ENCODE data around the gene DAGLA. TPM values are rescaled to one million over a fixed set of nuclear protein-coding genes. Genes with fewer than 3 reads are reported as not detected.

The DAGLA gene
- total RNA-seq, 1 experiment from 2014 or later = 9.5 TPM

- no peak for TF ChIP-seq CTCF (IDR thresholded peaks at IDR 0.05; ENCODE audit: insufficient read depth in 1 of 2, low read depth in 1 of 2, low read length in 1 of 2, severe bottlenecking in 1 of 2, unreplicated experiment in 1 of 2)
- H3K4me1 ChIP-seq = peaks cover 25% of the 10 kb centered on the region
- Mint-ChIP-seq H3K4me3 (ENCODE audit: unreplicated experiment) (no peak overlapping the region), H3K9me3 (ENCODE audit: unreplicated experiment) (no peaks in the 10 kb centered on the region), H3K36me3 (ENCODE audit: insufficient read depth, unreplicated experiment) (peaks cover 14% of the 10 kb centered on the region), H3K27ac (ENCODE audit: unreplicated experiment) (no peak overlapping the region), H3K4me1 (ENCODE audit: low read depth, unreplicated experiment) (no peaks in the 10 kb centered on the region), H3K27me3 (ENCODE audit: insufficient read depth, unreplicated experiment) (no peaks in the 10 kb centered on the region)
- intact Hi-C loops (cut with micrococcal nuclease; ENCODE audit: unreplicated experiment) = no loop called here
- H3K36me3 ChIP-seq (ENCODE audit: control insufficient read depth, insufficient read depth, low read length) = no peaks in the 10 kb centered on the region; the same call in 1 of the 2 replicates
- no peak overlapping the region for H3K4me3 ChIP-seq (ENCODE audit: low read depth, low read length)
- ChIA-PET POLR2A (interaction anchor here (0.6 kb wide), 1 partner anchor 276 kb away, joined by 3 read pairs; no protein-coding TSS in a partner anchor), CTCF (interaction anchor here (1.0 kb wide), 1 partner anchor 12 kb away, joined by 3 read pairs; no protein-coding TSS in a partner anchor)
- BruUV-seq (replicated peaks) = no TSS peak
- no peaks in the 10 kb centered on the region for H3K9me3 ChIP-seq
- H3K27me3 ChIP-seq (replicated peaks; ENCODE audit: control insufficient read depth, insufficient read depth, low read length) = no peaks in the 10 kb centered on the region
- no peak for DNase-seq
Observed at GRCh38 chr11:61691380-61692156, 11.4 kb downstream of the DAGLA start.

- Histone ChIP-seq H3K9me3 (no peaks in the 10 kb centered on the region), H3K27me3 (replicated peaks; ENCODE audit: control insufficient read depth, insufficient read depth, low read length) (no peaks in the 10 kb centered on the region), H3K4me3 (ENCODE audit: low read depth, low read length) (no peak overlapping the region), H3K4me1 (peaks cover 46% of the 10 kb centered on the region), H3K36me3 (ENCODE audit: control insufficient read depth, insufficient read depth, low read length) (no peaks in the 10 kb centered on the region; the same call in 1 of the 2 replicates)
- no peak for TF ChIP-seq CTCF (IDR thresholded peaks at IDR 0.05; ENCODE audit: insufficient read depth in 1 of 2, low read depth in 1 of 2, low read length in 1 of 2, severe bottlenecking in 1 of 2, unreplicated experiment in 1 of 2)
- no peak overlapping the region for H3K4me3 Mint-ChIP-seq (ENCODE audit: unreplicated experiment)
- no peaks in the 10 kb centered on the region for H3K27me3 Mint-ChIP-seq (ENCODE audit: insufficient read depth, unreplicated experiment)
- ChIA-PET POLR2A (no interaction called here), CTCF (interaction anchor here (2.4 to 2.8 kb wide), 2 partner anchors 11 to 39 kb away, joined by 15 to 17 read pairs; no protein-coding TSS in a partner anchor)
- no peak for DNase-seq
- H3K27ac Mint-ChIP-seq (ENCODE audit: unreplicated experiment) = no peak overlapping the region
- peaks cover 14% of the 10 kb centered on the region for H3K36me3 Mint-ChIP-seq (ENCODE audit: insufficient read depth, unreplicated experiment)
- no peaks in the 10 kb centered on the region for H3K9me3 Mint-ChIP-seq (ENCODE audit: unreplicated experiment)
- intact Hi-C loops (cut with micrococcal nuclease; ENCODE audit: unreplicated experiment) = no loop called here
- peaks cover 12% of the 10 kb centered on the region for H3K4me1 Mint-ChIP-seq (ENCODE audit: low read depth, unreplicated experiment)
- BruUV-seq (replicated peaks) = no TSS peak
Observed at GRCh38 chr11:61693922-61694601, 13.9 kb downstream of the DAGLA start.

DNA sequence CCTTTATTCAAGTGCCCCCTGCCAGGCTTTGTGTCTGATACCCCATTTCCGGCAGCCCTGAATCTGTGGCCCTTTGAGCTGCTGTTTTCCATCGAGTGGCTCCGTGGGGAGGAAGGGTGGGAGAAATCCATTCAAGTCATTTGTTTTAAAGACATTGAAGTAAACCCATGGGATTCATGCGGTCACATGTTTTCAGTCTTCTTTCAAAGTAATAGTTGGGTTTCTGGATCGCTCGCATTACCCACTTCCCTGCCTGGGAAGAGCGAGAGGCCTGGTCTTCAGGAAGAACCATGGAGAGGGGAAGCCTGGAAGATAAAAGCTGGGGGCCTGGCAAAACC, 14.4 kb downstream of the DAGLA start:
- Mint-ChIP-seq H3K27ac (ENCODE audit: unreplicated experiment) (no peak overlapping the region), H3K36me3 (ENCODE audit: insufficient read depth, unreplicated experiment) (peaks cover 14% of the 10 kb centered on the region), H3K9me3 (ENCODE audit: unreplicated experiment) (no peaks in the 10 kb centered on the region), H3K4me3 (ENCODE audit: unreplicated experiment) (no peak overlapping the region), H3K4me1 (ENCODE audit: low read depth, unreplicated experiment) (peaks cover 16% of the 10 kb centered on the region), H3K27me3 (ENCODE audit: insufficient read depth, unreplicated experiment) (no peaks in the 10 kb centered on the region)
- Histone ChIP-seq H3K36me3 (ENCODE audit: control insufficient read depth, insufficient read depth, low read length) (no peaks in the 10 kb centered on the region; the same call in 1 of the 2 replicates), H3K4me1 (peaks cover 51% of the 10 kb centered on the region), H3K4me3 (ENCODE audit: low read depth, low read length) (no peak overlapping the region), H3K27me3 (replicated peaks; ENCODE audit: control insufficient read depth, insufficient read depth, low read length) (no peaks in the 10 kb centered on the region), H3K9me3 (no peaks in the 10 kb centered on the region)
- BruUV-seq (replicated peaks) = no TSS peak
- POLR2A ChIA-PET = interaction anchor here (1.4 kb wide), 1 partner anchor 28 kb away, joined by 5 read pairs; no protein-coding TSS in a partner anchor
- DNase-seq = no peak
- CTCF ChIA-PET = interaction anchor here (0.8 to 2.8 kb wide), 4 partner anchors 10 to 39 kb away, joined by 3 to 17 read pairs (median 12); no protein-coding TSS in a partner anchor
- no peak for TF ChIP-seq CTCF (IDR thresholded peaks at IDR 0.05; ENCODE audit: insufficient read depth in 1 of 2, low read depth in 1 of 2, low read length in 1 of 2, severe bottlenecking in 1 of 2, unreplicated experiment in 1 of 2)
- intact Hi-C loops (cut with micrococcal nuclease; ENCODE audit: unreplicated experiment) = no loop called here
